M059J (cell line): ENCODE measurements around the gene ABCA2. TPM values are rescaled to one million over a fixed set of nuclear protein-coding genes. Genes with fewer than 3 reads are reported as not detected.

ENCODE experiments used
- DNase-seq: peaks from one replicate; pipeline ENCODE4 v3.0.0-alpha.2; 2012; ENCODE audit warnings: low read depth
- total RNA-seq: library from RNA; depleted of rRNA; stranded (reverse); fragments of >200 nt; shearing (Covaris generic); gene quantifications from 2 replicates; pipeline ENCODE4 v1.2.3, GENCODE V29; 2014

ABCA2 gene
- total RNA-seq, 1 experiment from 2014 or later, result 10.2 TPM

DNA sequence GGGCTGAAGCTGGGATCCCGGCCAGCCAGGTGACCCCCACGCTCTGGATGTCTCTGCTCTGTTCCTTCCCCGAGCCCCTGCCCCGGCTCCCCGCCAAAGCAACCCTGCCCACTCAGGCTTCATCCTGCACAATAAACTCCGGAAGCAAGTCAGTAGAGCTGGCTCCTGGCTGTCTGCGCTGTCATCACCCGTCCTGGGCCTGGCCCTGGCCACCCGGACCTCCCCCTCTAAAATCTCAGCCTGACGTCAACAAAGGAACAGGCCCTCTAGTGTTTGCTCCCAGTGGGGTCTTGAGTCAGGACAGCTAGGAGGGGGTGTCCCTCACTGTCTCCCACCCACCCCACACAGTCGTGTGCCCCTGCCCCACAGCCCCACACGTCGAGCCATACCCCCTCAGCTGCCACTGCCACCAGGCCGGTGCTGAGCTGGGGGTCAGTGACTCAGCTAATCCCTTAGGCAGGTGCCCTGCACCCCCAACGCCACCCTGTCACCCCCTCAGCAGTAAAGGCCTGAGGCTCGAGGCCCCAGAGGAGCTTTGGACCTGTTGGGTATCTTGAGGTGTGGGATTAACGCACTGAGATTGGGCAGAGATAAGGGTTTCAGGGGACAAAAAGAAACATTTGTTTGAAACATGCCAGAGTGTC is 46.3 kb downstream of the ABCA2 start:
- peak; percentile 49 for DNase-seq

DNA sequence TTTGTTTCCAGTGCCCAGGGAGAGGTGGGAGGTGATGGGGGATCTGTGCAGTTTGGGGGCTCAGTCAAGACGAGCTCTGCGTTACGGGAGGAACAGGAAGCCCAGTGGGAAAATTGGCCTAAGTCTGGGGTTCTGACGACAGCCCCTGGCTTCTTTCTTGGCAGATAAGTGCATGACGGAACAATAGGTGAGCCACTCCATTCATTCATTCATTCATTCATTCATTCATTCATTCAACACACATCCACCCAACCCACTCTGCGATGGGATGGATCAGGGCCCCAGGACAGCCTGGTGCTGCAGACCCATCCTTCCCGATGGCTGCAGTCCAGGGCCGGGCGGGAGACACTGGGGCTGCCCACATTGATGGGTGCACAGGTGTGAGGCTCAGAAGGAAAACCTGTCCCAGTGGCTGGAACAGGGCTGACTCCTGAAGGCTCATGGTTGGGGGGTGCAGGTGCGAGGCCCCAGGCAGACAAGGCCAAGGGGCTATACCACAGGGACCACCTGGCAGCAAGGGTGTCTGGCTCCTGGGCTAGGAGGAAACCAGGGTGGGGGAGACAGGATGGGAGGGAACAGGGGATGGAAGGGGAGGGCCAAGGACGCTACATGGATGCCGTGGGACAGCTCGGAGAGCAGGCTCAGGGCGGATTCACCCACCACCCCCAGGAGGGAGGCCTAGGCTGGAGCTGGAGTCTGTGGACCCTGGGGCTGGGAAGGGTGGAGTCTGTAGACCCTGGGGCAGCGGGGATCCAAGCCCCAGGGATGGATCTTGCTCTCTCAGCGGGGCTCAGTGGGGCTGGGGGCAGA is 47.2 kb downstream of the ABCA2 start:
- DNase-seq, result no peak

DNA sequence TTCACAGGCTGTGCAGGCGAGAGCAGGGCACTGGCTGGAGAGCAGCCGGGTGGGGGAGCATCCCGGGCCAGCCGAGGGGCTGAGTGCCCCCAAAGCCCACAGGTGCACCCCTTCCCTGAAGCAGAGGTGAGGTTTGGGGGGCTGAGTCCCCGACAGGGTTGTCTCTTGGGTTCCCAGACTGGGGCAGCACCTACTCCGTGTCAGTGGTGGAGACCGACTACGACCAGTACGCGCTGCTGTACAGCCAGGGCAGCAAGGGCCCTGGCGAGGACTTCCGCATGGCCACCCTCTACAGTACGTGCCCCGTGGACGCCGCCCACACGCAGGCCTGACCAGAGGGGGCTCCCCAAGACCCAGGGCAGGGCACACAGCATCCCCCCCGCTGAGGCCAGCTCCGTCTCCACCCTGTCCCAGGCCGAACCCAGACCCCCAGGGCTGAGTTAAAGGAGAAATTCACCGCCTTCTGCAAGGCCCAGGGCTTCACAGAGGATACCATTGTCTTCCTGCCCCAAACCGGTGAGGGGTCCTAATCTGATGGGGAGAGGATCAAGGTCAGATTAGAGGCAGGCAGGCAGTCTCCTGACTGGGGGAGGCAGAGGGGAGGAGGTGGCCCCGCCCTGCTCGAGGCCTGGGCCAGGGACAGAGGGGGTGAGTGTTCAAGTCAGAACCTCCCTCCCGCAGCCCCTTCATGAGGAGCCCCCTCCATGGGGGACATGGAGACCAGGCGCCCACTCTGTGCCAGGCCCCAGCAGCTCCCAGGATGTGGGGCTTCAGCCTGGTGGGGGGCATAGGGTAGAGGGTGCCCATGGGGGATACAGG is 48.1 kb downstream of the ABCA2 start:
- no peak for DNase-seq

DNA sequence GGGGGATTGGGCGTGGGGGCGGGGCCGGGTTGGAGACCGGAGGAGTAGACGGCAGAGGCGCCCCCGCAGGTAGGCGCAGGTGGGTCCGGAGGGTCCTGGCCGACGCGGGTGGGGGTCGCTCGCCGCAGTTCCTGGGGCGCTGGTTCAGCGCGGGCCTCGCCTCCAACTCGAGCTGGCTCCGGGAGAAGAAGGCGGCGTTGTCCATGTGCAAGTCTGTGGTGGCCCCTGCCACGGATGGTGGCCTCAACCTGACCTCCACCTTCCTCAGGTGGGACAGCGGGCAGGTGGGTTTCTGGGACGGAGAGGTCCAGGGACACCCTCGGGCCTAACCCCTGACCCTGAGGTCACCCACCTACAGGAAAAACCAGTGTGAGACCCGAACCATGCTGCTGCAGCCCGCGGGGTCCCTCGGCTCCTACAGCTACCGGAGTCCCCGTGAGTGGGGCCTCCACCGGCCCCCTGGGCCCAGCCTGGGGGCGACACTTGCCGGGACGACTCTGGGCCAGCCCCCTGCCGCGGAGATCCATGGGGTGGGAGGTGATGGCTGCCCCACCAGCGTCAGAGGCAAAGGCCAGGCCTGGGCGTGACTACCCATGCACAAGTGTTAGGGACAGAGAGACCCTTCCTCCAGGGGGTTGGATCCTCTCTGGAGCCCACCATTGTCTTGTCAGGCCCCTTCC is 49.0 kb downstream of the ABCA2 start:
- DNase-seq, result no peak

DNA sequence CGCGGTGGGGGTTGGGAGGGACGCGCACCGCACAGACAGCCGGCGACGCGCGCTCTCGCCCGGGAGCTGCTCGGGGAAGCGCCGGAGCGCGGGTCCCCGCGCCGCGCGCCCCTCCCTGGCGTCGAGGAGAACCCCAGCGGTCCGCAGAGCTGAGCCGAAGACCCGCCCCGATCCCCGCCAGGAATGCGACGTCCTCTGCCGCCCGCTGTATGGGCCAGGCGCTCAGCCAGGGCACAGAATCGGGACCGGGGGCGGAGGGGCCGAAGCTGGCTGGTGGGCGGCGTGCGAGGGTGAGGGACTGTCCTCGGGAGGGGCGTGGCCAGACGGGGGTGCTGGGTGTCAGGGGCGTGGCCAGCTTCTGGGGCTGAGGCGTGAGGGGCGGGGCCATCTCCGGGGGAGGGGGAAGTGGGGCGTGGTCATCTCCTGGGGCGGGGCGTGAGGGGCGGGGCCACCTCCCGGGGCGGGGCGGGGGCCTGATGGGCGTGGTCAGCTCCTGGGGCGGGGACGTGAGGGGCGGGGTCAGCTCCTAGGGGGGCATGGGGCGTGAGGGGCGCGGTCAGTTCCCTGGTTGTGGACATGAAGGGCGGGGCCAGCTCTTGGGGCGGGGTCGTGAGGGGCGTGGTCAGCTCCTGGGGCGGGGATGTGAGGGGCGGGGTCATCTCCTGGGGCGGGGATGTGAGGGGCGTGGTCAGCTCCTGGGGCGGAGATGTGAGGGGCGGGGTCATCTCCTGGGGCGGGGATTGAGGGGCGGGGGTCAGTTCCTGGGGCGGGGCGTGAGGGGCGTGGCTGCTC is 49.8 kb downstream of the ABCA2 start:
- DNase-seq, result peak; percentile 26

DNA sequence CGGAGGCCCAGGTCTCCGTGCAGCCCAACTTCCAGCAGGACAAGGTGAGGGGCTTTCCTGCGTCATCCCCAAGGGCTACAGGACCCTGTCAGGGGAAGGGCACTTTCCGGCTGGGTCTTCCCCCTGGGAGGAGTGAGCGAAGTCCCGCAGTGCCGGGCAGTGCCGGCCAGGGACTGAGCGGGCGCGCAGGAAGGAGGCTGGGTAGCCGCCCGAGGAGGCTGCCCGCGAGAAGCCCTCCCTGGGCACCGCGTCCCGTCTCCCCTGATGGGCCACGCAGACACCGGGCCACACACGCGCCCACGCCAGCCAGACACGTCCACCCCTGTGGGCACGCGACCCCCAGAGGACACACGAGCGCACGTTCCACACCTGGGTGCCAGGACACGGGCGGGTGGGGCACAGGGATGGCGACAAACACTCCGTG is 50.4 kb downstream of the ABCA2 start:
- DNase-seq, result no peak

DNA sequence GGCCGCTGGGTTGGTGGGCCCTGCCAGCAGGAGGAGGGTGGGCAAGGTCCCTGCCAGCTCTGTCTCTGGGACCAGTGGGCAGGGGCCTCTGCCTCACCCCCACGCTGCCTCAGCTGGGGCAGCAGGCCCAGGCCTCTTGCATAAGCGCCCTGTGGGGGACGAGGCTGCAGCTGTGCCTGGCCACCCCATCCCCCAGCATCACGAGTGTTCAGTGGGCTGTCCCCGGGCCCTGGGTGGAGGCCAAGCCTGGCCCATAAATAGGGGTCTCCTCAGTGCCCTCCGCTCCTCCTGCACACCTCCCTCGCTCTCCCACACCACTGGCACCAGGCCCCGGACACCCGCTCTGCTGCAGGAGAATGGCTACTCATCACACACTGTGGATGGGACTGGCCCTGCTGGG is 50.8 kb downstream of the ABCA2 start, which contains the start of gene PTGDS:
Gene PTGDS, plus strand, starts transcription at position 282 of the 400 bp plus-strand sequence. Its CDS starts 75 bp downstream, at position 357.
- no peak for DNase-seq

DNA sequence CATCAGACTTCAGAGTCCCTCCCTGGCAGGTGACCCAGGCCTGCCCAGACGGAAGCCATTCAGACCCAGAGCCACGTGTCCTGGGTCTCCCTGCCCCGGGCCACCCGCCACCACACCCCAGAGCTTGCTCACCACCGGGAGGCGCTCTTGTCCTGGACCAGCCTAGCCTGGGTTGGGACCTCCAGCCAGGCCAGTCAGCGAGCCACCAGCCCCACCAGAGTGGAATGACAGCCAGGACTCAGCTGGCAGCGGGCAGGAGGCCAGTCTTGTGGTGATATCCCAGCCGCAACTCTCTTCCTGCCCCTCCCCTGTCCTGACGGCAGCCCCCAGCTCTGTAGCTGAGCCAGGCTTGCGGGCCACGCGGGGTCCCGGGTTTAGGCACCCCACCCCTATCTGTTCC is 52.4 kb downstream of the ABCA2 start:
- peak; percentile 66 for DNase-seq

DNA sequence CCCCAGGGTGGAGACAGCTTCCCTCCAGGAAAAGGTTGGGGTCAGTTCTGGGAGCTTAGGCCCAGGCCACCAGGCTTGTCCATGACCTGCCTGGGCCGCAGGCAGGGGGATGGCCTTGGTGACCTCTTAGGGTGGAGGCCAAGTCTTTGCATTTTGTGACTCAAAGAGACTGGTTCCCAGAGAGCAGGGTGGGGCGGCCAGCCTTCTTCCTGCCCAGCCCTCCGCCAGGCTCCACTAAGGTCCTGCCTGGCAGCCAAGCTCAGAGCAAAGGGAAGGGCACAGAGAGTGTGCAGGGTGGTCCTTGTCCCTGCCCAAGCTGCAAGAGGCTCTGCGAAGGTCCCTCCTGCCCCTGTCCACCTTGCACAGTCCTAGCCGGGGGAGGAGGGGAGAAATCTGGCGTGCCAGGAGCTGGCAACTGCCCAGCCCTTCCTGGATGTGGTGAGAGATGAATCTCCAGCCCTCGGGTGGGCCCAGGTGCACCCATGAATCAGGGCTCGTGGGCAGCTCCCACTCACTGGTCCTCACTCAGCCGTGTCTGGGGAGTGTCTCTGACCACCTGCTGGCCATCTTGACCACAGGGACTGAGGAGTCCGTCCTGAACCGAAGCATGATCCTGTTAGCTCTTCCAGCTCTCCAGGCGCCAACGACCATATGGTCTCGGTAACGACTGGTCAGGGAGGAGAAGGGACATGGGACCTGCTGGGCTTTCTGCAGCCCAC is 53.1 kb downstream of the ABCA2 start:
- DNase-seq, result peak; percentile 29

DNA sequence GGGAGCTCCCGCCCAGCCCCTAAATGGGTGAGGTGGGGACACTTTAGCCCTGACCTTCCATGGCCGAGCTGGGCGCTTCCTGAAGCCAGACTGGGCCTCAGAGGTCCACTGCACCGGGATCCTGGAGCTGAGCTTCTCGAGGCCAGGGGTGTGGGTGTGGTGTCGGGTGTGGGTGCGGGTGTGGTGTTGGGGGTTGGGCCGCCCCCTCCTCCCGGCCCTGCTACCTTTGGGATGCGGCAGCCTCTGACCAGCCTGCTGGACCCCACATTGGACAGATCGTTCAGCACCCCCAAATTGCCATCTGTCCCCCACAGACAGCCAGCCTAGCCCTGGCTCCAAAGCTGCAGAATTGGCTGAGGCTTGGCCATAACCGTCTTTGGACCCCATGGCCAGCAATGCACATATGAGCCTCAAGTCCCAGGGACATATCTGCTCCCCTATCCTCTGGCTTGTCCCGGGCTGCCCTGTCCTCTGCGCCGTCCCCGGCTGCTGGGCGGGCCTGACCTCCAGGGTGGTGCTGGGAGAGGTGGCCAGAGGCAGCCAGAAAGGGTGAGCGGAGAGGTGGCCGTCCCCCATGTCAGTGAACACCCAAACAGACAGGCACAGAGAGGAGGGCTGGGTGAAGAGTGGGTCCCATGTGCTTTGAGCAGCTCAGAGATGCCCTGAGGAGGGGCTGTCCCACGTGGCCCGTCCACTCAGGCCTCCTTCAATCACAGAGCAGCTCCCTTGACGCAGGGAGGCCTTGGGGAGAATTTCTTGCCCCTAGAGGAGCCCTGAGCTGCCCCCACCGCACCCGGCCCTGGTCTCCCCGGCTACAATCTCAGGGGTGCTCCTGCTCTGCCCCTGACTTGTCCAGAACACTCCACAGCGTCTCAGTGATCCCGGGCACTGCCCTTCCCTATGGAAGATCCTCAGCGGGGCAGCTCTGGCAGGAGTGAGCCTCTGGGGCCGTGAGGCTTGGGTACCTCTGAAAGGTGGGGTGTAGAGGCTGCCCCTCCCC is 54.1 kb downstream of the ABCA2 start:
- DNase-seq, result no peak

DNA sequence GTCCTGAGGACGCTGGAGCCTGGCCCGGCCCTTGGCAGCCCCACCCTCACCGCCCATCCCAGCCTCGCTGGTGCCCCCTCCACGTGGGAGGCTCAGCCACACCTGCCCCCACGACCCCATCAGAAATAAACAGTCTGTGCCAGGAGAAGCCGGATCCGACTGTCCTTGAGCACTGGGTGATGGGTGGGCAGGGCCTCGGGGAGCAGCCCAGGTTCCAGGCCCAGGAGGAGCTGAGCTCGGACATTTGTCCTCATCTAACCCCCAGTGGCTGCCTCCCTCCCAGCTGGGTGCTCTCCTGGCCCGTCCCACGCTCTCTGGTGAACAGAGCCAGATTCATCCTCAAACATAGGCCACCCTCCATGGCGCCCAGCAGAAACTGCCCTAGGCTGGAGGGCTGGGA is 55.3 kb downstream of the ABCA2 start:
- DNase-seq, result no peak

DNA sequence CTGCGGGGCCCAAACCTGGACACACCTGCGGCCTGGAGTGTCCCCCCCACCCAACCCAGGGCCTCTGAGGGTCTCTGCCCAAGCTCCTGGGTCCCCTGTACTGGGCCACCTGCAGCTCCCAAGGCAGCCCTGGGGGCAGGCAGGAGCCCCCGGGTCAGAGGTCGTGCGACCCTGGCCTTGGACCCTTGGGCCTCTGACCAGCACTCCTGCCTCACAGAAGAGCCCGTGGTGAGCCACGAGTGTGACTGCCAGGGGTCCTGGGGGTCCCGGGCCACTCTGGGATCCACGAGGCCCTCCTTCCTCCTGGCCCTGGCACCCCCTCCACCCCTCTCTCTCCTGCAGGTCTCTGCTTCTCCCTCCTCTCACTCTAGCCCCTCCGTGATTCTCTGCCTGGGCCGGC is 55.7 kb downstream of the ABCA2 start:
- no peak for DNase-seq

DNA sequence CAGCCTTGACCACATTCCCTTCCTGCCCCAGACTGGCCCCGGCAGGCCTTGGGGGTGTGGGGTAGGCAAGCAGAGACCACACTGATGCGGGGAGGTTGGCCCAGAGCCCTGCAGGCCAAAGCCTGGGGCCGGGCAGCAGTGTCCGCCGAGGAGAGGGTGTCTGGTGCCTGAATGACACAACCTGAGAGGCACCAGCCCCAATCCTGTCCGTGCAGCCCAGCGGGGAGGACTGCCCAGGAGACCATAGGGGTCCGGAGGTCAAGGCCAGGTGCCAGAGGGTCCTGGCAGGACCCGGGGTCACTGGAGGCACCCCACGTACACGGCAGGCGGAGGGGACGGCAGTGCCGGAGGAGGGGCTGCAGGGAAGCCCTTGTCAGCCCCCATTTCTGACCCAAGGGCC is 56.3 kb downstream of the ABCA2 start:
- DNase-seq, result no peak

DNA sequence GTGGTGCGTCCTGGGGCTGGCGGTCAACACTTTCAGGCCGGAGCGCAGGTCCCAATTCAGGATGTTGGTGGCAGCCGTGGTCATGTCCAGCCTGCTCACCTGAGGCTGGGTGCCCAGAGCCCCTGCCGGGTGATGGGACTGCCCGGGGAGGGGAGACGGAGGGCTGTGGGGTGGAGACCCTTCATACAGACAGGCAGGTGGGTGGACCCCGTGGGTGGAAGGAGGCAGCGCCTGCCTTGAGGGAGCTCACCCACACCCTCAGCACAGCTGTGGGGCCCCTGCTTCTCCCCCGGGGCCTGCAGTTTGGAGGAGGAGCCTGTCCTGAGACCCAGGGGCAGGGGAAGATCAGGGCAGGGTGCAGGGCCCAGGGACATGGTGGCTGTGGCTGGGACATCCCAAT is 57.7 kb downstream of the ABCA2 start:
- DNase-seq, result no peak

DNA sequence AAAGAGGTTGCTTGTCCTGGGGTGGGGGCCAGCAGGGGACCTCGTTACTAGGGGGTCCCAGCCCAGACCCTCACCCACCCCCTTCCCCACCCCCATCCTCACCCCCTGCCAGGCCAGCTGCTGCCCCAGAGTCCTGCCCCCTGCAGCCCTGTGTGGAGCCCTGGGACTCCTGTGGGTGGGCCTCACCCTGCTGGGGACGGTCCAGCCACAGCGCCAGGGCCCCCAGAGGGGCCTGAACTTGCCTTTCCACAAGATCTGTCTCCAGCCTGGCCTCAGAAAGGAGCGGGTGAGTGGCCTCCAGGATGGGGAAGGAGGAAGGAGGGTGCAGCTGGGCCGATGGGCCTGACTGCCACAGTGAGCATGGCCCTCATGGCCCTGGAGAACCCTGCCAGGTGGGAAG is 58.3 kb downstream of the ABCA2 start:
- no peak for DNase-seq

DNA sequence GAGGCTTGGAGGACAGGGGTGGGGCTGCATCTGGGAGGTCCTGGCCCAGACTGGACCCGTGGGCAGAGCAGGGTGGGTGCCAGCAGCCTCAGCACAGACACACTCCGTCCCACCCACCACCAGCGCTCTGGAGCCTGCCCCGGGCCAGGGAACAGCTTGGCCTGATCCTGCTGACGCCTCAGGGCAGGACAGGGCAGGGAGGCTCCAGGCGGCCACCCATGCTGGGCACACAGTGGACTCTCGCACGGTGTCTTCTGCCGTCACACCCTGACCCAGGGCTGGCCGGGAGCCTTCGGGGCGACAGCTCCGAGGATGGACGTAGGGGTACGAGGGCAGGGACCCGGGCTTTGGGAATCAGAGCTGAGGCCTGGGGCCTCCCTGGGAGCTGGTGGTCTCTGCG is 58.9 kb downstream of the ABCA2 start:
- no peak for DNase-seq

DNA sequence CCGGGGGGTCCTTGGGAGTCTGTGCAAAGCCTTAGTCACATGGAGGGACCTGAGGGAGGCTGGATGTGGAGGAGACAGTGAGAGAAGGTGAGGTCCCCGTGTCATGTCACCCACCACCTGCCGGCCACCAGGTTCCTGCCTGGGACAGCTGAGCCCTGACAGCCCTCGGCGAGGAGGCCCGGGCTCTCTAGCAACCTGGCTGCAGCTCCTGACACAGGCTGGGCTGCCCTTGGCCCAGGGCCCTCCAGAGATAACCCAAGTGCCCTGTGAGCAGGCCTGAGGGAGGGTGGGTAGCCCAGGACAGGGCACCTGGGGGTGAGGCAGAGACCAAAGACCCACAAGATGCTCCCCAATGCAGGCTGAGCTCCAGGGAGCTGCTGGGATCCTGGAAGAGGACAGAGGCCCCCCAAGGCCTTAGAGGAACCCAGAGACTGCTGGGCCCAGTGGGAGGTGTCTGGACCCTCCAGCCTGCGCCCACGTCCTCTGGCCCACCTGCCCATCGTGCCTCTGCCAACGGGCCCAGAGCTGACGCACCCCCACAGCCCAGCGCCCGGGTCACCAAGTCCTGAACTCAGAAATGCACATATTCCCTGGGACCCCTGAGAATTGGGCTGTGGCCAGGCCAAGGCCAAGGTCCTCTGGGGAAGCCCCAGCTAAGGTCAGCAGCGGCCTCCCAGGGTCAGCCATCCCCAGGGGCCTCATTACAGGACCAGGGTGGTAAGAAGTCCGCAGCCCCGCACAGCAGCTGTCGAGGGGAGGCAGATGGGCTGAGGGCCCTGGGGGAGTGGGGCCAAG is 59.5 kb downstream of the ABCA2 start:
- no peak for DNase-seq

DNA sequence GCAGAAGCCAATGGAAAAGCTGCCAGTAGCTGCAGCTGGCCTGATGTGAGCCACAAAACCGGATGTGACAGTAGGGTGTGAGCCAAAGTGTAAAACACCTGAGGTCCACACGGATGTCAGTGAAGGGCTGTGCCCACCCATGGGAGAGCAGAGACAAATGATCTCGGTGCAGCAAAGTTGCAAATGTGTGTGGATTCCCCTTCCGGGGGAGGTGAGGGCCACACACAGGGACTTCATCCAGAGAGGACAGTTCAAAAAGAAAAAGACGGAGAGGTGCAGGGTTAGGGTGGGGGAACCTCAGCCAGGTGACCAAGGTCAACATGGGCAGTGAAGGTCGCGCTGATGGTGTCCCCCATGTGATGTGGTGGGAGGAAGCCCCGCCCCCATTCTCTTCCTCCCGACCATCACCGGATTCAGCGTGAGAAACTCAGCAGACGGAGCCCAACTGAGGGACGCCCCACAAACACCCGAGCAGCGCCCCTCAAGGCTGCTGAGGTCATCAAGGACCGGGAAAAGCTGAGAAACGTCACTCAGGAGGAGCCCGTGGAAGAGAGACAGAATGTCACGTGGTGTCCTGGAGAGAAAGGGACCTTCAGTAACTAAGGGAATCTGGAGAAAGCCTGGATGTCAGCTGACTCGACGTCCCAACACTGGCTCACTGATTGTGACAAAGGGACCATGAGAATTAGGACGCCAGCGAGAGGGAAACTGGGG is 62.1 kb downstream of the ABCA2 start:
- DNase-seq, result peak; percentile 31
